ENCODE data around the gene ZNF331.

GRCh38 chr19:53626976-53627375 lies 89.0 kb downstream of the ZNF331 start:
- no peak for TF ChIP-seq CTCF (IDR thresholded peaks at IDR 0.05; ENCODE audit: insufficient read depth, low read length, poor library complexity, severe bottlenecking)
- TF ChIP-seq EZH2phosphoT487 (conservative IDR thresholded peaks at IDR 0.05; ENCODE audit: low read length): no peak

Measured in SU-DHL-6 (cell line).